Activated CD8-positive, alpha-beta memory T cell treated with anti-CD3 and anti-CD28 coated beads, Interleukin-2, amount 50 U/mL, for 48 hours (primary cell): ENCODE results near the gene ARL6IP4.
A peak's percentile ranks its signal among the peaks of the same experiment; 100 is the strongest.

Experiments used
- DNase-seq: peaks from one replicate; pipeline ENCODE4 v3.0.0-alpha.2; 2020

Gene ARL6IP4

DNA sequence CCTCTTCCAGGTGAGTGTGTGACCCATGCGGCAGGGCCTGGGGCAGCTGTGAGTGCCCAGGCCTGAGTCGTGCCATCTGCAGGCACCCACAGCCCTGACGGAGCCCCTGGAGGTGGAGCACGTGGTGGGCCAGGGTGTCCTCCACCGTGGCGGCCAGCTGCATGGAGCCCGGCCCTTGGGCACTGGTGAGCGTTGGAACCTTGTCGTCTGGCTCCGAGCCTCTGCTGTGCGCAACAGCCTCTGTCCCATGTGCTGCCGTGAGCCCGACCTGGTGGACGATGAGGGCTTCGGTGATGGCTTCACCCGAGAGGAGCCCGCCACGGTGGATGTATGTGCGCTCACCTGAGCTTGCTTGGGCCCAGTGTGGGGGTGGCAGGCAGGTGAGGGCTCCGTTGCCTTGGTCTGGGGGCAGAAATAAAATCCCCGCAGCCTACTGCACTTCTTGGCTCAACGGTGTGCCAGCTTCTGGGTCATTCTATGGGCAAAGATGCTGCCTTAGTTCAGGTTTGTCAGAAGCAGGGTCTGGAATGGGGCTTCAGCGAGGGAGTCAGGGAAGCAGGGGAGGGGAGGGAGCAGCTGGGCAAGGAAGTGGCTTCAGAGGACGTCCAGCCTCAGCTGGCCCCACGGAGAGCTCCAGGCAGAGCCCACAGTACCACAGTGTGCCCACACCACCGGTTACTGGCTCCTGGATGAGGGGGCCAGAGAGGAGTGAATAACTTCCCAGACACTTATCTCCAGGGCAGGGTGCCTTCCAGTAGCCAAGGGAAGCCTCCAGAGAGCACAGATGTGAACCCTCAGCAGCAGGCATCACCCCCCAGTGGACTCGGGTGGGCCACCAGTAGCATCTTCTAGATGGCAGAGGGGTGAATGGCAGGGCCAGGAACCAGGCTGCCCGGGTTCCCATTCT is 1.2 kb upstream of the ARL6IP4 start:
- DNase-seq = peak; percentile 59

DNA sequence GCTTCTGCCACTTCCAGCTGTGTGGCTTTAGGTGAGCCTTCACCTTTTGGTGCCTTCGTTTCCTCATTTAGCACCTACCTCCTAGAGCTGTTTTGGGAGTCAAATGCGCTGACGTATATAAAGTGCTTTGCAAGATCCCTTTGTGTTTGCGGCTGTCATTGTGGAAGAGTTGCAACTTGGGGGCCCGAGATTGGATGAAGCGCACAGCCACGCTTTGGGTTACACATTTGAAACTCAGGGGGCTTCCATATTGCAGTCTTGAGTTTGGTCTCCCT is 636 bp upstream of the ARL6IP4 start:
- no peak for DNase-seq

DNA sequence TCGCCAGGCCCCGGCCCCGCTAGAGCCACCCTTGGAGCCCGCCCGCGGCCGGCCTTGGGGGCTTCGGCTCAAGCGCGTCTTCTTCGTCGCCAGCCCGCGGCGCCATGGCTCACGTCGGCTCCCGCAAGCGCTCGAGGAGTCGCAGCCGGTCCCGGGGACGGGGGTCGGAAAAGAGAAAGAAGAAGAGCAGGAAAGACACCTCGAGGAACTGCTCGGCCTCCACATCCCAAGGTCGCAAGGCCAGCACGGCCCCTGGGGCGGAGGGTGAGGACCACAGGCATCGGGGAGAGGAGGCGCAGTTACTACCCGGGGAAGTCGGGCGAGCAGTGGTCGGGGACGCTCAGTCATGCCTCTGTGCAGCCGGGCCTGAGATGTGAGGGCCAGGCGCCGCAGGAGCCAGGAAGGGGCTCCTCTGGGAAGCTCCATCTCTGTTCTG is 573 bp downstream of the ARL6IP4 start:
- peak; percentile 74 for DNase-seq

GRCh38 chr12:122981587-122982476 is 1.4 kb downstream of the ARL6IP4 start:
- no peak for DNase-seq

DNA sequence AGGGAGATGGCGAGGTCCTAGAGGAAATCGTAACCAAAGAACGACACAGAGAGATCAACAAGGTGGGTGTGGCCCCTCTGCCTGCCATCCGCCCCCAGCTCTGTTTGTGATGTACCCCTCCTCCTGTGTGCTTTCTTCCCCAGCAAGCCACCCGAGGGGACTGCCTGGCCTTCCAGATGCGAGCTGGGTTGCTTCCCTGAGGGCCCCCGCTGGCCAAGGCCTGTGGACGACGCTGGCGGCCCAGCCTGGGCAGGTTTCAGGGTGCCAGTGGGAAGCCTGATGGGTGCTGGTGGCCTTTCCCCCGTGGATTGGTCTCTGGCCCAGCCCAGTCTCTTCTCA is 2.0 kb downstream of the ARL6IP4 start:
- no peak for DNase-seq

DNA sequence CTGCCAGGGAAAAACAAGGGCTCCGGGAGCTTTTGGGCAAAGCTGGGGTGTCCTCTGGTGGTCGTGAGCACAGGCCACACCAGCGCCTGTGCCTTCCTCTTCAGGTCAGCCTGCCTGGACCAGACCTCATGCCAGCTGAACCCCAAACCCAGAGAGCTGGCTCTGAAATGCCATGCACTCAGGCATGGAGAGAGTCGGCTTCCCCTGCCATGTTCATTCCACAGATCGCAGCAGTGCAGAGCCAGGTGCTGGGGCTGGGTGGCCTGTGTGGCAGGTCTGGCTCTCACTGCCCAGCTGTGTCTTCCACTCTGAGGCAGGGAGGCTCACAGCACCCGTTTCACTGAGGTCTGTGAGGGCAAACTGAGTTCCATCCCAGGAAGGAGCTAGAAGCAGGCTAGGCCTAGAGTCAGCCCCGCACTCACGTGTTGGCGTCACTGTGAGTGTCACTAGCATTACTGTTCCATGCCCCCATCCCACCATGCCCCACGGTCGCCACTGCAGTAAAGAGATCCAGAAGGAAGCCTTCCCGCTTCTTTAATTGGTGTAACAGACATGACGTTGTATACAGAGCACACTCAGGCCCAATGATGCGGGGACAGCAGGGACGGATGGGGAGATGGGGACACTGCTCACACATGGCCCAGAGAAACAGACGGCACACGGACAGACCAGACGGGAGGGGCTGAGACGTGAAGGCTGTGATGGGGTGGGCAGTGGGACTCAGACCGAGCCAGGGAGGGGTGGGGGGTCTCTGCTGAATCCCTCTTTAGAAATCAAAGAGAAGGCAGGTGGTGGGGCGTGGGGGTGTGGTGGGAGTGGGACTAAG is 2.7 kb downstream of the ARL6IP4 start:
- no peak for DNase-seq

DNA sequence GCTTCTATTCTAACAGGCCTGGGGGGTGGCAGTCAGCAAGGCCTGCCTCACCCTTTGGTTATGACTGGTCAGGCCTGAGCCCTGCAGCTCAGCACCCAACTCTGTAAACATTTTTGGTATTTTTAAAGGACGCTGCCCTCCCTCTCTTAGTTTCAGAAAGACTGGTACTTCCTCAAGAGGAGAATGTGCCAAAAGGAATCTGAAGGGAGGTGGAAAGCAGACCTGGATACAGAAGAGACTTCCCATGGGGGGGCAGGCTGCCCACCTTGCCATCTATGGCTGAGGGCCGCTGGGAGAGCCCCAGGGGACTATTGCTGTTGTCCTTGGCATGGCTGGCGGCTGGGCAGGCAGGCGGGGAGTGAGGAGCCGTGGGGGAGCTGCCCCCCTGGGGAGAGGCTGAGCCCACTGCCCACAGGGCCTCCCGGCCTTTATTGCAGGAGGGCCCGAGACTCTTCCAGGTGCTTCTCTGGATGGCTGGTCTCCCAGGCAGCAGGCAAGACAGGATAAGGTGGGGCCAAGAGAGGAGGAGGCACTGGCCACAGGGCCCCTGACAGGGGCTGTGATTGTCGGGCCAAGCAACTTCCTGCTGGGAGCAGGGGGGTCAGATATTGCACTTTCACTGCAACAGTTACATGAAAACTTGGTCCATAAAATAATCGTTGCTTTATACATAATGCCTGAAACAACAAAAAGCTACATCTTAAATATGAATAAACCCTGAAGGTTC is 3.5 kb downstream of the ARL6IP4 start:
- DNase-seq = no peak

DNA sequence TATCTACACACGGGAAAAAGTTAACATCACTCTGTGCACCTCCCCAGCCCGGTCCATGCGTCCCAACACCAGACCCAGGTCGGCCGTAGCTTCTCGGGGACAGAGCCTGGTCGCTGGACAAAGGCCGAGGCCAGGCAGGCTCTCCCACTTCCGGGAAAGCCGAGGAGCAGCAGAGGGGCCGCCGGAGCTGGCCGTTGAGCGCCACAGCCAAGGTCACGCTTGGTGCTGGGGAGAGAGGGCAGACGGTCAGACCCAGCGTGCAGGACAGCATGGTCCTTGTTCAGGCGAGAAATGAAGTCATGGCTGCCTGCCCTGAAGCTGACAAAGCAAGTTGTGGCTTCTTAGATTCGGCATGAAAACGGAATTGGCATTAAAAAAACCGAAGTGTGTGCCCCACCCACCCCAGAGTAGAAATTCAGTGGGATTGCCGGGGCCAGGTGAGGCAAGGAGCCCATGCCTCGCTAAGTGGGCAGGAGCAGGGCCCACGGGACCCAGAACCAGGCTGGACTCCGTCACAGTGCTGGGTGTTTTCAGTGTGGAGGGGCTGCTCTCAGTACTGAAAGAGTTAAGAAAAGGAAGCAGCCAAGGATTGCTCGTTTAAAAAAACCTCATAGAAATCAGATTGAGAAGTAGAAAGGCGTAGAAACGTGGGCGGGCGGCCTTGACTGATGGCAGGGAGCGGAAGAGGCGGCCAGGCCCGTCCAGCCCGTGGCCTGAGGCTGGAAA is 4.3 kb downstream of the ARL6IP4 start:
- DNase-seq = no peak

- DNase-seq = no peak
Observed at GRCh38 chr12:122985338-122986257, 5.1 kb downstream of the ARL6IP4 start.

DNA sequence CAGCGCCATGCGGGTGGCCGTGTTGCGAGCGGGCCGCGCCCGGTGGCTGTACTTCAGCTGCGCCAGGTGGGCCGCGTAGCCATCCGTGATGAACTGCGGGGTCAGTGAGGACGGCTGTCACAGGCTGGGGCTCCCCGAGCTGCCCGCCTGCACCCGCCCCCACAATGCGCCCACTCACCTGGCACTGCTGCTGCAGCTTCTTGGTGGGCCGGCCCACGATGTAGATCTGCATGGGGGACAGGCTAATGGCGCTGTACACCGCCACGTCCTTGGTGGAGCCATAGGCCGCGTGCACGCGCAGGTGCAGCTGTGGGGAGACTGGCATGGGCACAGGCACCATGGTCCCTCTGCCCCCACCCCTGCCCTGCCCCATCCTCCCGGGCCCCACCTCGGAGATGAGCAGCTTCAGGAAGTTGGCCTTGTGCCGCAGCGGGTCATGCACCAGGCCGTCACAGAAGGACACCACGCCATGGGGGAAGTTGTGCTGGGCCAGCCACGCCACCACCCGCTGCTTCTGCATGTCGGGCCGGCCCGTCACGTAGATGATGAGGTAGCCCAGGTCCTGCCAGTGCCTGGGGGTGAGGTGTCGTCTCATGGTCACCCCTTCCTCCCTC is 5.9 kb downstream of the ARL6IP4 start:
- DNase-seq = no peak

- no peak for DNase-seq
Observed at GRCh38 chr12:122987086-122987951, 6.8 kb downstream of the ARL6IP4 start.

- no peak for DNase-seq
Observed at GRCh38 chr12:122988036-122988435, 7.6 kb downstream of the ARL6IP4 start.

DNA sequence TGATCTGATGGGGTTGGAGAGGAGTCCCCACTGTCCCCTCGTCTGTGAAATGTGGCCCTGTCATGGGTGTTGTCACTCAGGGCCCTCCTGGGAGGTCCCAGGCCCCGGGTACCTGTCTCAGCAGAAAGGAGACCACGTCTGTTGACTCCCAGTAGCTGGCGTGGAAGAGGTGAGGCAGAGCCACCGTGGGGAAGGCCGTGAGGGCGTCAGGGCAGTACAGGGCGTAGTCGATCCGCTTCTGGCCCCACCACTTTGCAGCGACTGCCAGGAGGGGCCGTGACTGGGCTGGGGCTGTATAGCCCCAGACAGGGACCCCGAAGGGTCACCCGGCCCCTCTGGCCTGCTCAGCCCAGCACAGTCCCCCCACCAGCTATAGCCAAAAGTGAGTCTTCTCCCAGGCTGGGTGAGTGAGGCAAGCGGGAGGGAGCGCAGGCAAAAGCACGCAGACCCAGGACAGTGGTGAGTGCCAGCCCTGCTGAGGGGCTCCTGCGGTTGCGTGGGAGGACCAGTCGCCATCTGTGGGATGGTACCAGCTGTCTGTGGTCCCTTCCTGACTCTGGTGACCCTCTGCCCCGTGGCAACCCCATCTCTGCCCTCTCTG is 8.2 kb downstream of the ARL6IP4 start:
- no peak for DNase-seq

- no peak for DNase-seq
Observed at GRCh38 chr12:122989225-122989839, 8.9 kb downstream of the ARL6IP4 start.

- DNase-seq = no peak
Observed at GRCh38 chr12:122989874-122990419, 9.5 kb downstream of the ARL6IP4 start.

DNA sequence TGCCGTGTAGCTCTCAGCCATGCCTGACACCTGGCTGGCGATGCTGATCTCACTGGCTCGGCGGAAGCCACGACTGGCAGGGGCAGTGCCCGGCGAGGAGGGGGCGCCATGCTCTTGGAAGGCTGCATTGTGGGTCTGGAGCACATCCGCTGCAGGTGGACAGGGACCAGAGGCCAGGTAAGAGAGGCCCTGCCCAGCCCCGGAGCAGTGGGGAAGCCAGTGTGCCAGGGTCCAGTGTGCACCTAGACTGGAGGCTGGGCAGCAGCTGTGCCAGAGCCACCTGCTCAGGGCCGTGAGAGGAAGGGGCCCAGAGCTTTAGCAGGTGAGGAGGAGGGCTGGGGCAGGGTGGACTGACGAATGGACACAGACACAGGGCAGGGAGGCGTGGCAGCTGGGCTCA is 10.1 kb downstream of the ARL6IP4 start:
- DNase-seq = no peak

- no peak for DNase-seq
Observed at GRCh38 chr12:122990961-122991622, 10.6 kb downstream of the ARL6IP4 start.
